22Rv1 (cell line): Measurements from ENCODE around the gene TMTC3.

Experiments
- ZFX ChIP-seq: fragments of 450-650 bp; IDR thresholded peaks from 2 replicates; pipeline ENCODE4 v1.6.1; 2017; ENCODE audit warnings: antibody characterized with exemption, borderline replicate concordance
- TF ChIP-seq, protein P1 (sequence below): fragments of 450-650 bp; IDR thresholded peaks from 2 replicates; pipeline ENCODE4 v1.5.1; 2017; ENCODE audit warnings: mild to moderate bottlenecking

DNA sequence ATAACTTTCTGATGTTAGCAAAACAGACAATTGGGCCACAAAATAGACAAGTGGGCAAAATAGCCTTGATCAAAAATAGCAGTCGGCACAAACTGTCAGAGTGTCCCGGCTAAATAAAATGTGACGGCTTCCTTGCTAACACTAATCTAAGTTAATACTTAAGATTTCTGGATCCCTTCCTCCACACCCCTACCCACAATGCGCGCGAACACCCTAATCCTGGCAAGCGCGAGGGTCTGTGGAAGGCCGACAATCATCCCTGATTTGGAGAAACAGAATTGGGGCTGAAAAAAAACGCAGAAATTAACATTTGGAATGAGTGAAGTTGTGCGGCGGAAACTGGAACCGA, 708 bp upstream of the TMTC3 start:
- TF ChIP-seq, protein P1, sequence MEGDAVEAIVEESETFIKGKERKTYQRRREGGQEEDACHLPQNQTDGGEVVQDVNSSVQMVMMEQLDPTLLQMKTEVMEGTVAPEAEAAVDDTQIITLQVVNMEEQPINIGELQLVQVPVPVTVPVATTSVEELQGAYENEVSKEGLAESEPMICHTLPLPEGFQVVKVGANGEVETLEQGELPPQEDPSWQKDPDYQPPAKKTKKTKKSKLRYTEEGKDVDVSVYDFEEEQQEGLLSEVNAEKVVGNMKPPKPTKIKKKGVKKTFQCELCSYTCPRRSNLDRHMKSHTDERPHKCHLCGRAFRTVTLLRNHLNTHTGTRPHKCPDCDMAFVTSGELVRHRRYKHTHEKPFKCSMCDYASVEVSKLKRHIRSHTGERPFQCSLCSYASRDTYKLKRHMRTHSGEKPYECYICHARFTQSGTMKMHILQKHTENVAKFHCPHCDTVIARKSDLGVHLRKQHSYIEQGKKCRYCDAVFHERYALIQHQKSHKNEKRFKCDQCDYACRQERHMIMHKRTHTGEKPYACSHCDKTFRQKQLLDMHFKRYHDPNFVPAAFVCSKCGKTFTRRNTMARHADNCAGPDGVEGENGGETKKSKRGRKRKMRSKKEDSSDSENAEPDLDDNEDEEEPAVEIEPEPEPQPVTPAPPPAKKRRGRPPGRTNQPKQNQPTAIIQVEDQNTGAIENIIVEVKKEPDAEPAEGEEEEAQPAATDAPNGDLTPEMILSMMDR, result no peak
- no peak for TF ChIP-seq ZFX
